ENCODE results near the gene NT5C1A.

Gene NT5C1A

DNA sequence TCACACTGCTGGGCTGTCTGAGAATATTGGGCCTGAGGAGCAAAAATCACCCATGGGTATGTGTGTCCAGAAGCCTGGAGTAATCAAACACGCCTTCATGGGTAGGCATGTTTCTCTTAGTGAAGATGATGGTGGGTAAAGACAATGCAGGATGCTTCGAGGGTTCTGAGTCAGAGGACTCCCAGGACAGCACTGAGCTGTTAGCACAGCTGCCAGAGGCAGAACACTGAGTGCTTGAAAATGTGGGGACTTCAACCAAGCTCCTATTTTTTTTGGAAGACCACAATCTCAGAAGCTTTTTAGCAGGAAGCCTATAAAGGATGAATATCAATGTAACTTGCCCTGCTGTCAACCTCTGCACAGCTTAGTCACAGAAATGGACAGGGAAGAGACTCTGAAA, 7.9 kb upstream of the NT5C1A start:
- no peaks in the 10 kb centered on the region for H3K4me1 ChIP-seq (ENCODE audit: insufficient read depth, low read length, poor library complexity, severe bottlenecking)
- H3K4me2 ChIP-seq (ENCODE audit: low read depth, low read length, poor library complexity, severe bottlenecking) = no peak overlapping the region
- H4K20me1 ChIP-seq (ENCODE audit: insufficient read depth, low read length, poor library complexity, severe bottlenecking) = no peaks in the 10 kb centered on the region
- TF ChIP-seq EZH2phosphoT487 (IDR thresholded peaks at IDR 0.05; ENCODE audit: borderline replicate concordance) = no peak
- TF ChIP-seq, protein P1, sequence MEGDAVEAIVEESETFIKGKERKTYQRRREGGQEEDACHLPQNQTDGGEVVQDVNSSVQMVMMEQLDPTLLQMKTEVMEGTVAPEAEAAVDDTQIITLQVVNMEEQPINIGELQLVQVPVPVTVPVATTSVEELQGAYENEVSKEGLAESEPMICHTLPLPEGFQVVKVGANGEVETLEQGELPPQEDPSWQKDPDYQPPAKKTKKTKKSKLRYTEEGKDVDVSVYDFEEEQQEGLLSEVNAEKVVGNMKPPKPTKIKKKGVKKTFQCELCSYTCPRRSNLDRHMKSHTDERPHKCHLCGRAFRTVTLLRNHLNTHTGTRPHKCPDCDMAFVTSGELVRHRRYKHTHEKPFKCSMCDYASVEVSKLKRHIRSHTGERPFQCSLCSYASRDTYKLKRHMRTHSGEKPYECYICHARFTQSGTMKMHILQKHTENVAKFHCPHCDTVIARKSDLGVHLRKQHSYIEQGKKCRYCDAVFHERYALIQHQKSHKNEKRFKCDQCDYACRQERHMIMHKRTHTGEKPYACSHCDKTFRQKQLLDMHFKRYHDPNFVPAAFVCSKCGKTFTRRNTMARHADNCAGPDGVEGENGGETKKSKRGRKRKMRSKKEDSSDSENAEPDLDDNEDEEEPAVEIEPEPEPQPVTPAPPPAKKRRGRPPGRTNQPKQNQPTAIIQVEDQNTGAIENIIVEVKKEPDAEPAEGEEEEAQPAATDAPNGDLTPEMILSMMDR (conservative IDR thresholded peaks at IDR 0.05; ENCODE audit: low read length) = no peak
- no peaks in the 10 kb centered on the region for H3K36me3 ChIP-seq (ENCODE audit: insufficient read depth, low read length)
- H3K9me2 ChIP-seq (replicated peaks; ENCODE audit: low read depth, low read length) = no peaks in the 10 kb centered on the region
- no peaks in the 10 kb centered on the region for H3K9me3 ChIP-seq (ENCODE audit: insufficient read depth, low read depth, low read length)
- H3K27me3 ChIP-seq (ENCODE audit: insufficient read depth, low read length, poor library complexity, severe bottlenecking) = no peaks in the 10 kb centered on the region
- H3K79me2 ChIP-seq (ENCODE audit: insufficient read depth, low read length) = no peaks in the 10 kb centered on the region
- H3K4me3 ChIP-seq (ENCODE audit: low read length, poor library complexity, severe bottlenecking) = no peak overlapping the region
- no peaks in the 10 kb centered on the region for H3F3A ChIP-seq (ENCODE audit: low read depth)
- H2AFZ ChIP-seq (ENCODE audit: low read length) = no peak overlapping the region
- no peak overlapping the region for H3K9ac ChIP-seq (ENCODE audit: low read depth, low read length, poor library complexity, severe bottlenecking)

DNA sequence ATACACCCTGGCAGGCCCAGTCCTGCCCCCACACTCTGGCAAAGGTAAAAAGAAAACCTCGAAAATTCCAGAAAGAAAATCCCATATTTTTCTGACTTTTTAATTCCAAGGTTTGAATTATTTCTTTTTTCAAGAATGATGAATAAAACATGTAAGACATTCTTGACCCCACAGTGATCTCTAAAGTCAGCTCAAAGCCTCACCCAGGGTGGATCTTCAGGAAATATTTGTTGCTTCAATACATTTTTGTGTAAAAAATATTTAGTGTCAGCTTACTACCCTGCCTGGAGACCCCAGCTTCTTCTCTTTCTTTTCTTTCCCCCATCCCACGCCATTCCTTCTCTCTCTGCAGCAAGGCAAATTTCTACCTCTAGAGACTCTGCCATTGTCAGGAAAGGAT, 7.0 kb upstream of the NT5C1A start:
- H3K27me3 ChIP-seq (ENCODE audit: insufficient read depth, low read length, poor library complexity, severe bottlenecking) = no peaks in the 10 kb centered on the region
- TF ChIP-seq EZH2phosphoT487 (IDR thresholded peaks at IDR 0.05; ENCODE audit: borderline replicate concordance) = no peak
- TF ChIP-seq, protein P1 (conservative IDR thresholded peaks at IDR 0.05; ENCODE audit: low read length) = no peak

DNA sequence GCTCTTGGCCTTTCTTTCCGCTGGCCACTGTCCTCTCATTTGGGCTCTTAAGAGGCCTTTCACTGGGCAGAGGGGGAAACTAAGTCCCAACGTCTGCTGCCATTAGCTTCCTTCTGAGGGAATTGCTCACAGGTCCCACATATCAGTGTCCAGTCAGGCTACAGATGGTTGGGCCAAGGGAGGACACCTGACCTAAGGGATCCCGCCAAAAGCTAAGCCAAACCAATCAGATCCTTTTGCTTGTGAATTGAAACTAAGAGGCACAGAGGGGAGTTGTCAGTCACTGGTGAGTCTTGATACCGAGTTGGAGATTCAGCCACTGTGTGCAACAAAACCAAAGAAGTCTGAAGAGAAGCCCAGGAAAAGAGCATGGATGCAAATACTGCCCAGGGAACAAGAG, 5.7 kb upstream of the NT5C1A start:
- H3K9ac ChIP-seq (ENCODE audit: low read depth, low read length, poor library complexity, severe bottlenecking) = no peak overlapping the region

More for the DNA sequence above, 7.0 kb upstream of the NT5C1A start:
- Histone ChIP-seq H3K79me2 (ENCODE audit: insufficient read depth, low read length) (no peaks in the 10 kb centered on the region), H3K4me2 (ENCODE audit: low read depth, low read length, poor library complexity, severe bottlenecking) (no peak overlapping the region), H3K4me1 (ENCODE audit: insufficient read depth, low read length, poor library complexity, severe bottlenecking) (no peaks in the 10 kb centered on the region), H3K36me3 (ENCODE audit: insufficient read depth, low read length) (no peaks in the 10 kb centered on the region), H4K20me1 (ENCODE audit: insufficient read depth, low read length, poor library complexity, severe bottlenecking) (no peaks in the 10 kb centered on the region), H3K9ac (ENCODE audit: low read depth, low read length, poor library complexity, severe bottlenecking) (no peak overlapping the region), H2AFZ (ENCODE audit: low read length) (no peak overlapping the region), H3K9me3 (ENCODE audit: insufficient read depth, low read depth, low read length) (no peaks in the 10 kb centered on the region), H3K9me2 (replicated peaks; ENCODE audit: low read depth, low read length) (no peaks in the 10 kb centered on the region), H3K4me3 (ENCODE audit: low read length, poor library complexity, severe bottlenecking) (no peak overlapping the region), H3F3A (ENCODE audit: low read depth) (no peaks in the 10 kb centered on the region)

More for the DNA sequence above, 5.7 kb upstream of the NT5C1A start:
- Histone ChIP-seq H3K9me3 (ENCODE audit: insufficient read depth, low read depth, low read length) (no peaks in the 10 kb centered on the region), H3F3A (ENCODE audit: low read depth) (no peaks in the 10 kb centered on the region), H3K4me3 (ENCODE audit: low read length, poor library complexity, severe bottlenecking) (no peak overlapping the region), H3K27me3 (ENCODE audit: insufficient read depth, low read length, poor library complexity, severe bottlenecking) (no peaks in the 10 kb centered on the region), H3K9me2 (replicated peaks; ENCODE audit: low read depth, low read length) (no peaks in the 10 kb centered on the region), H3K36me3 (ENCODE audit: insufficient read depth, low read length) (no peaks in the 10 kb centered on the region), H3K4me2 (ENCODE audit: low read depth, low read length, poor library complexity, severe bottlenecking) (no peak overlapping the region), H4K20me1 (ENCODE audit: insufficient read depth, low read length, poor library complexity, severe bottlenecking) (no peaks in the 10 kb centered on the region), H3K79me2 (ENCODE audit: insufficient read depth, low read length) (no peaks in the 10 kb centered on the region), H2AFZ (ENCODE audit: low read length) (no peak overlapping the region), H3K4me1 (ENCODE audit: insufficient read depth, low read length, poor library complexity, severe bottlenecking) (no peaks in the 10 kb centered on the region)
- TF ChIP-seq, protein P1 (conservative IDR thresholded peaks at IDR 0.05; ENCODE audit: low read length) = no peak
- no peak for TF ChIP-seq EZH2phosphoT487 (IDR thresholded peaks at IDR 0.05; ENCODE audit: borderline replicate concordance)
